Left lung (tissue), 10 donors: Measurements from ENCODE around the gene C11orf52. TPM values are rescaled to one million over a fixed set of nuclear protein-coding genes. Genes with fewer than 3 reads are reported as not detected.
A peak's percentile ranks its signal among the peaks of the same experiment; 100 is the strongest.

Experiments used
- ATAC-seq: fragments of 200-7000 bp; cut with Tn5 transposase; one replicate; pipeline ENCODE4 v1.9.1; 2020; ENCODE audit warnings: moderate library complexity
- DNase-seq, 4 donors: peaks; one replicate each; pipeline ENCODE4 v3.0.0-alpha.2; 2013 to 2020
- H3K27ac ChIP-seq, 2 donors: fragments of 200-600 bp; sonication (generic) in 1 of 2; one replicate each; pipeline versions ENCODE4 v1.5.0 to v1.8.0; 2020 to 2021
- H3K27me3 ChIP-seq, 2 donors: fragments of 200-600 bp; sonication (generic) in 1 of 2; one replicate each; pipeline versions ENCODE4 v1.5.0 to v1.8.0; 2020 to 2021
- H3K36me3 ChIP-seq, 2 donors: fragments of 200-600 bp; sonication (generic) in 1 of 2; one replicate each; pipeline versions ENCODE4 v1.5.0 to v1.8.0; 2020 to 2021
- H3K4me1 ChIP-seq, 2 donors: fragments of 200-600 bp; one replicate each; pipeline ENCODE4 v1.8.0; 2021
- H3K4me3 ChIP-seq, 2 donors: fragments of 200-600 bp; sonication (generic) in 1 of 2; one replicate each; pipeline versions ENCODE4 v1.5.0 to v1.8.0; 2020 to 2021; ENCODE audit warnings: mild to moderate bottlenecking in 1 of 2
- H3K9me3 ChIP-seq, 2 donors: fragments of 200-600 bp; sonication (generic) in 1 of 2; one replicate each; pipeline versions ENCODE4 v1.5.0 to v1.8.0; 2020 to 2021
- CTCF ChIP-seq, 2 donors: fragments of 200-600 bp; sonication (generic) in 1 of 2; IDR thresholded peaks; one replicate each; pipeline versions ENCODE4 v1.5.0 to v1.8.0; 2021; ENCODE audit warnings: antibody characterized with exemption in 2 of 2
- intact Hi-C, 2 donors: fragments of 100-400 bp; cut with DNase I; formaldehyde crosslinking; loops; one replicate each; pipeline versions ENCODE4 v1.11.2 to v1.14.2; 2022
- polyA plus RNA-seq, 6 donors: library from polyadenylated mRNA; unstranded; fragments of 120-200 nt; gene quantifications; one replicate each; pipeline ENCODE4 v1.2.1, GENCODE V29; 2013; ENCODE audit not compliant: insufficient read length in 6 of 6
- total RNA-seq, 2 donors: library from RNA; stranded (reverse); fragmentation: NEBNext Ultra II Directional; extraction: Animal tissue kit (Norgen Biotek cat#: 25700); gene quantifications; one replicate each; pipeline ENCODE4 v1.2.1, GENCODE V29; 2021
- donor health status: DM: no; HTN: yes; CAD: no.
- donor health status: DM: no; HTN: no; CAD: no.

Gene C11orf52
- total and polyA plus RNA-seq, 8 donors = 5.7 to 15.6 (median 9.1) TPM

DNA sequence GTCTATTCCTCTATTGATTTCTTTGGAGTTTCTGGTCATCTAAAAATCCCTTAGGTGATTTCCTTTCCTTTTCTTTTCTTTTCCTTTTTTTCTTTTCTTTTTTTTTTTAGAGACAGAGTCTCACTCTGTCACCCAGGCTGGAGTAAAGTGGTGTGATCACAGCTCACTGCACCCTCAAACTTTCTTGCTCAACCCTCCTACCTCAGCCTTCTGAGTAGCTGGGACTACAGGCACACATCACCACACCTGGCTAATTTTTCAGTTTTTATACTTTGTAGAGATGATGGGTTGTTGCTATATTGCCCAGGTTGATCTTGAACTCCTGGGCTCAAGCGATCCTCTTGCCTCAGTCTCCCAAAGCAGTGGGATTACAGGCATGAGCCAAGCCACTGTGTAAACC, 1.9 kb upstream of the C11orf52 start:
- no peaks in the 10 kb centered on the region for H3K36me3 ChIP-seq
- intact Hi-C loops = no loop called here
- no peaks in the 10 kb centered on the region for H3K9me3 ChIP-seq
- no peak for DNase-seq
- H3K4me1 ChIP-seq = no peaks in the 10 kb centered on the region
- H3K27me3 ChIP-seq = peaks cover 0 to 28% of the 10 kb centered on the region in 2 donors
- no peak for ATAC-seq
- no peak for TF ChIP-seq CTCF (IDR thresholded peaks at IDR 0.05)
- no peak overlapping the region for H3K4me3 ChIP-seq
- no peak overlapping the region for H3K27ac ChIP-seq

DNA sequence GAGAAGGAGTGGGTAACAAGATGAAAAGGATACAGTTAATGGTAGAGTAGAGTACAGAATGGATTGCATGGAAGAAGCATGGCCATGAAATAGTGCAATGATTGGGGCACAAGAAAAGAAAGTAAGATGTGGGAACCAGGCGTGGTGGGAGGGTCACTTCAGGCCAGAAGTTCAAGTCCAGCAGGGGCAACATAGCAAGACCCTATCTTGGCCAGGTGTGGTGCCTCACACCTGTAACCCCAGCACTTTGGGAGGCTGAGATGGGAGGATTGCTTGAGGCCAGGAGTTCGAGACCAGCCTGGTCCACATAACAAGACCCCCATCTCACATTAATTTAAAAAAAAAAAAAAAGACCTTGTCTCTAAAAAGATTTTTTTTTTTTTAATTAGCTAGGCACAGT, 1.4 kb upstream of the C11orf52 start:
- Histone ChIP-seq H3K27me3 (peaks cover 0 to 23% of the 10 kb centered on the region in 2 donors), H3K4me1 (peaks cover 0 to 3% of the 10 kb centered on the region in 2 donors), H3K9me3 (no peaks in the 10 kb centered on the region), H3K27ac (no peak overlapping the region), H3K4me3 (no peak overlapping the region), H3K36me3 (no peaks in the 10 kb centered on the region)
- TF ChIP-seq CTCF (IDR thresholded peaks at IDR 0.05) = no peak
- DNase-seq (no peak), ATAC-seq (no peak)
- intact Hi-C loops = no loop called here

GRCh38 chr11:111917788-111918187, 925 bp upstream of the C11orf52 start:
- intact Hi-C loops = no loop called here
- Histone ChIP-seq H3K27ac (peak overlapping the region in 1 of 2 donors; percentile 83), H3K9me3 (no peaks in the 10 kb centered on the region)

GRCh38 chr11:111920908-111921307, 2.2 kb downstream of the C11orf52 start:
- TF ChIP-seq CTCF (IDR thresholded peaks at IDR 0.05) = no peak
- intact Hi-C loops = loop anchor here in 1 of 2 donors (10.0 kb wide), 1 partner anchor 46 kb away; the partner anchor contains the start of genes ALG9, CFAP68 and FDXACB1
- H3K4me3 ChIP-seq = no peak overlapping the region
- DNase-seq = no peak
- H3K4me1 ChIP-seq = peaks cover 8 to 11% of the 10 kb centered on the region in 2 donors
- no peak overlapping the region for H3K27ac ChIP-seq
- ATAC-seq = no peak
- no peaks in the 10 kb centered on the region for H3K27me3 ChIP-seq
- H3K36me3 ChIP-seq = no peaks in the 10 kb centered on the region
- H3K9me3 ChIP-seq = no peaks in the 10 kb centered on the region

More at GRCh38 chr11:111917788-111918187, 925 bp upstream of the C11orf52 start:
- H3K4me1 ChIP-seq = peaks cover 0 to 7% of the 10 kb centered on the region in 2 donors
- H3K36me3 ChIP-seq = no peaks in the 10 kb centered on the region
- DNase-seq (no peak), ATAC-seq (no peak)
- H3K4me3 ChIP-seq = no peak overlapping the region
- peaks cover 0 to 18% of the 10 kb centered on the region in 2 donors for H3K27me3 ChIP-seq
- TF ChIP-seq CTCF (IDR thresholded peaks at IDR 0.05) = no peak

- Histone ChIP-seq H3K4me3 (no peak overlapping the region), H3K9me3 (no peaks in the 10 kb centered on the region), H3K36me3 (no peaks in the 10 kb centered on the region), H3K4me1 (peaks cover 16% of the 10 kb centered on the region in 2 donors), H3K27me3 (no peaks in the 10 kb centered on the region), H3K27ac (peak overlapping the region in 1 of 2 donors; percentile 92)
- no peak for TF ChIP-seq CTCF (IDR thresholded peaks at IDR 0.05)
- DNase-seq (no peak), ATAC-seq (no peak)
- intact Hi-C loops = loop anchor here in 1 of 2 donors (10.0 kb wide), 1 partner anchor 47 kb away; the partner anchor contains the start of genes ALG9, CFAP68 and FDXACB1
Measured at GRCh38 chr11:111921541-111922230, 3.0 kb downstream of the C11orf52 start.
